GM18526 (cell line): ENCODE data around the gene PKIB.

Experiments used
- POLR2A ChIP-seq: IDR thresholded peaks from 3 replicates; pipeline ENCODE4 v1.6.1; 2011; ENCODE audit not compliant: insufficient read length; ENCODE audit errors: extremely low read depth

PKIB gene

DNA sequence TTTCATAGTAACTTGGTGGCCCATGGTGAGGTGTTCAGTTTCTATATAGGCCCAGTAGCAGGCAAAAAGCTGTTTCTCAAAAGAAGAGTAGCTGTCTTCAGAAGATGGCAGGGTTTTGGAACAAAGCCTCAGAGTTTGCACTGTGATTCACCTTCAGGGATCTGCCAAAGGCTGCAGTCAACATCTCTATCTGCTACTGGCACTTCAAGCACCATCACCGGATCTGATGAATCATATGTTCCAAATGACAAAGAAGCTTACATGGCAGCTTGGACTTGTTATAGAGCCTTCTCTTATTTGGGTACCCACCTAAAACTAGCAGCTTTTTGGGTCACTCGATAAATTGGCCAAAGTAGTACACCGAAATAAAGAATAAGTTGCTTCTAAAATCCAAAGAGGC is 39.5 kb downstream of the PKIB start:
- no peak for TF ChIP-seq POLR2A

DNA sequence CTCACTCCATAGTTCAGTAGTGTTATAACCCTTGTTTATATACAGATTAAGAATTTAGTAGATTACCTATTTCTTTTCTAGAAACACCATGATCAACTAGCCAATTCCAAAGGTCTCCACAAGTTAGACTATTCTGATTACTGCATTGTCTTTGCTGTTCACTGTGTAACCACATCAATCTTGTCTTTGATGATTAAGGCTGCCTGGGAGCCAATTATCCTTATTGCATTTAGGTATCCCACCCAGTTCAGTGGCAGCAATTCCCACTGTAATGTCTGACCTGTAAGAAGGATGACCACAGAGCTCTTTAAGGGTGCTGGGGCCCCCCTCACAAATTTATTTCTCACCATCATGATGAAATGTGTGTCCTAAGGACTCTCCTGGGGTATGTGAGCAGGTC is 40.2 kb downstream of the PKIB start:
- TF ChIP-seq POLR2A, result no peak

GRCh38 chr6:122651031-122651430 is 40.8 kb downstream of the PKIB start:
- no peak for TF ChIP-seq POLR2A

- TF ChIP-seq POLR2A, result no peak
These were observed 41.4 kb downstream of the PKIB start for GRCh38 chr6:122651604-122652003.

- TF ChIP-seq POLR2A, result no peak
These were observed 42.2 kb downstream of the PKIB start for GRCh38 chr6:122652431-122652830.

DNA sequence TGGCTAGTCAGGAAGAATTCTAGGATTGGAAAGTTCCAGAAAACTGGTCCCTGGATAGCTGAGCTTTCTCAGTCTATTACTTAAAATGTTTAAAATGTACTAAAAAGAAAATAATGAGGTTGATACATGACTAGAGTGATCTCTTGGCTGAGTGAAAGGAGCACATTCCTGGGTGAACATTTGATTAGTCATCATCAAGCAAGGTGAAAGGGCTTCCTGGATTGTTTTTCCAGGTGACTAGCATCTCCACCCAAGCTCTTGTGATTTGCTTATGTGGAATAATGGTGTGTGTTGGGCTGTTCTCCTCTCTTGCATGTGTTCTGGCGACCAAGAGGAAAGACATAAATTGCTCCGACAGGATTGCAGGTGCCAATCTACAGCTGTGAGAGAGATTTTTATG is 42.9 kb downstream of the PKIB start:
- TF ChIP-seq POLR2A, result no peak

DNA sequence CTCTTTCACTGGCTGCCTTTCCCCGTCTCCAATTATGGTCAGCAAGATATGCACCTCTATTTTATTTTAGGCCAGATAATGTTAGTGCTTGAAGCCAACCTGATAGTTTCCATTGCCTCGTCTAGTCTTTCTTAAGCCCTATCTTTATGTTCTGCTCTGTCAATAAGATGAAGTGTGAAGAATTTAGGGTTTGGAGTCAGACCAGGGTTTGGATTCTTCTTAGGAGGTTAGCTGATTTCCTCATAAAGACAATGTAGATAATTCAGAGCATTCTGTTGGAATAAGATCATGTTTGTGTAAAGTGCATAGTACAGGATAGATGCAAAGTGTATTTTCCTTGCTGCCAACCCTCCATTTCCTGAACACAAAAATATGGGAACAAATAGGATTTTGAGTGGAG is 43.8 kb downstream of the PKIB start:
- no peak for TF ChIP-seq POLR2A

GRCh38 chr6:122657601-122658000 is 47.4 kb downstream of the PKIB start:
- TF ChIP-seq POLR2A, result no peak

DNA sequence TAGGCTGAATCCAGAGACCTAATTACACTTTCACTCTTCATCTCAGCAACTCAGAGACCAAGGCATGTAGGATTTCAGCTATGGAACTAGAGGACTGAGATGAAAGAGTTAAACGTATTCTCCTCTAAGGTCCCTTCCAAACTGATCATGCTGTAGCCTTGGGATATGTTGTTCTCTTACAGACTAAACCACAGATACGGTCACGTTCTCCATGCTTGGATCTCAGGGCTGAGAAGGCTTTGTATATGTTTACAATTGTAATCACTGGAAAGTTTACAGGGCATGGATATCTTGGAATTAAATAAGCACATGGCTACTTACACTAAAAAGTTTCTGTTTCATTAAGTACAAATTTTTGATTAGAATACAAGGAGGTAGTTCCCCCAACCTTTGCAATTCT is 50.1 kb downstream of the PKIB start:
- no peak for TF ChIP-seq POLR2A

DNA sequence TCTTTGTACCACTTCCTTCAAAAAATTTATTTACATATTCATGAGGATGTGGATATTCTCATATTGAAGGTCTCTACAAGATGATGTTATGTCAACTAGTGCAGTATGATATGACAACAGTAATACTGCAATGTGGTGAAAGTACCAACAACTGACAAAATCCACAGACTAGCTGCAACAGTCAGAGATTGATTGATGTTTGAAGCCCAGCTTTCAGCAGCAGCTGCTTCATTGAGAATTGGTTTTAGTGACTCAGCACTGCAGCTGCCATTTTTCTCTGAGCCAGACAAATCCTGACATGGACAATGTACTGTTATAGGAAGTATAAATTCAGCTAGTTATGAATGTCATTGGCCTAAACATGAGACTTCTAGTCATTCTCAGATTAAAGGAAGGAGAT is 53.8 kb downstream of the PKIB start:
- TF ChIP-seq POLR2A, result no peak

DNA sequence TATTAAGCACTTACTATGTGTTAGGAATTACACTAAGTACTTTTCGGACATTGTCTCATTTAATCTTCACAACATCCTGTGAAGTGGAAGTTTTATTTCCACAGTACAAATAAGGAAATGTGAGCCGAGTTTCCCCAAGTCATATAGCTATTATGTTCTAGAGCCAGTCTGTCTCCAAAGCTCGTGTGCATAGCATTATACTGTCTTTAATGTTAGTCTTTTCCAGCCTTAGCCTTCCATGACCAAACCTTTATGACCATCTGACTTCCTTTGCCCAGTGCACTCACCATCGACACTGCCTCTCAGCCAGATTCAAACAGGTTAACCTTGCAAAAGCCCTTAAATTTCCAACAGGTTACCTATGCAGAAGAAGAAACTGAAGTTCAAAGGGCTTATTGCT is 55.7 kb downstream of the PKIB start:
- TF ChIP-seq POLR2A, result no peak

DNA sequence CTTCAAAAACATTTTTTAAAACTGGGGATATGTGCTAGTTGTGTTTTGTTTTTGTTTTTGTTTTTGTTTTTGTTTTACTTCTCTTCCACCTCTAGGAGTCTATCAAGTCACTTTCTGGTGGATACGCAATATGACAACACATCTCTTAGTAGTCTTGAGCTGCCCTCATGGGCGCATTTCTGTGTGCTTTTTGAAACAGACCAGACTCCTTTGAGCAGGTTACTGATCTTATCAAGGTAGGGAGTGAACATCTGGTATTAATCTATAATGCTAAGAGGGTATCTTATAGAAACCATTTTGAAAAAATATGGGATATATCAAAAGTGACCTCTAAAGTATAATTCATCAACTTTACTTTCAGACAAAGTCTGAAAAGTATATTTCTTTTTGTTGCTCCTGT is 56.2 kb downstream of the PKIB start:
- no peak for TF ChIP-seq POLR2A

- TF ChIP-seq POLR2A, result no peak
These were observed 59.2 kb downstream of the PKIB start for GRCh38 chr6:122669418-122669817.

GRCh38 chr6:122669868-122670267 is 59.7 kb downstream of the PKIB start:
- TF ChIP-seq POLR2A, result no peak

- TF ChIP-seq POLR2A, result no peak
These were observed 61.0 kb downstream of the PKIB start for GRCh38 chr6:122671251-122671650.

DNA sequence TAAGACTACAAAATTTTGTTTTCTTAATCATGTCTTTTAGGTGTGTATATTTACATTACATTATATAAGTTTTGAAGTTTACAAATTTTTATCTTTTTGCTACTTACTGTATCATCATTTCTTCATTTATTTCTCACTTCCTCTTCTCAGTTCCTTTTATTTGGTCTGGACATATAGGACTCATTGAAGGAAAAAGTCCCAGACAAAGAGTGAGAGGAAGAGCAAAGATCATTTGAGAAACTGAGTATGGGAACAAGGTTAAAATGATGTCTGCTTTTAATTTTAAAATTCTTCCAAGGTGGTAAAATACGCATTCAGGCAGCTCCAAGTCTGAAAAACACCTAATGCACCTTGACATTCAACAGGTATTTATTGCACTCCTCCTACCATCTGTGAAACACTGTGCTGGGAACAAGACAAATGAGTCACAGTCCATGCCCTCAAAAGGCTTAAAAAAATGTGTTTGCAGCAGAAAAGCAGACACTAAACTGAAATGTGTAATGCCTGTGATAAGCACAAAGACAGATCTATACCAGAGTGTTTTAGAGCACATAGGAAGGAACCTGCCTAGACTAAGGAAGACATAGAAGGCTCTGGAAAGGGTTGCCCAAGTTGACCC is 63.2 kb downstream of the PKIB start:
- TF ChIP-seq POLR2A, result no peak

GRCh38 chr6:122676146-122676545 is 65.9 kb downstream of the PKIB start:
- no peak for TF ChIP-seq POLR2A

DNA sequence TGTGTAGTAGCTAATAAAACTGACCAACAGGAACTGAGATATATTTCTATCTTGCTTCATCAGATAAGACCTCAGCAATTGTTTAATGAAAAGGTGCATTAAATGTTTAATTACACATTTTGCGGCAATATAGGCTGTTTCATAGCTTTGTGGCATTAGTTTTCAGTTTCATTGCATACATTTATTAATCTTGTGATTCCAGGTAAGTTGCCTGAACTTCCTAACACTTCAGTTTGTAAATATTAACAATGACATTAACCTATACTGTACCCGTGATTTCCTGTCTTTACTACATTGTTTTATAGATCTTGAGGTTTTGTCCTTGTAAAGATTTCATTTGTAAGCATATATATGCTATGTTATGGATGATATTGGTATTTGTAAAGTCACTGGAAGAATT is 66.5 kb downstream of the PKIB start:
- TF ChIP-seq POLR2A, result no peak
